GM18861 (cell line): ENCODE data around the gene DNAJB4.
A peak's percentile ranks its signal among the peaks of the same experiment; 100 is the strongest.

ENCODE experiments used
- ATAC-seq: cut with Tn5 transposase; IDR thresholded peaks from one replicate; pipeline ENCODE4 v1.9.1; 2021; ENCODE audit not compliant: unreplicated experiment

The DNAJB4 gene

GRCh38 chr1:78036450-78036849 is 31.7 kb downstream of the DNAJB4 start:
- no peak for ATAC-seq

- no peak for ATAC-seq
Measured at GRCh38 chr1:78038071-78038470, 33.3 kb downstream of the DNAJB4 start.

- ATAC-seq: no peak
Measured at GRCh38 chr1:78038491-78038939, 33.8 kb downstream of the DNAJB4 start.

- ATAC-seq: no peak
Measured at GRCh38 chr1:78040484-78041089, 35.8 kb downstream of the DNAJB4 start.

- ATAC-seq: no peak
Measured at GRCh38 chr1:78043436-78043835, 38.7 kb downstream of the DNAJB4 start.

GRCh38 chr1:78044796-78045562 is 40.2 kb downstream of the DNAJB4 start:
- ATAC-seq: no peak

- ATAC-seq: no peak
Measured at GRCh38 chr1:78045563-78045925, 40.8 kb downstream of the DNAJB4 start.

- ATAC-seq: no peak
Measured at GRCh38 chr1:78045926-78046778, 41.4 kb downstream of the DNAJB4 start, which contains the start of gene GIPC2. TSS of gene GIPC2 (plus strand) at chr1:78045966. CDS start at chr1:78046095, 129 bp downstream.

GRCh38 chr1:78047106-78047505 is 42.4 kb downstream of the DNAJB4 start:
- ATAC-seq: no peak

- ATAC-seq: no peak
Measured at GRCh38 chr1:78047631-78048030, 42.9 kb downstream of the DNAJB4 start.

GRCh38 chr1:78048446-78048845 is 43.7 kb downstream of the DNAJB4 start:
- ATAC-seq: no peak

GRCh38 chr1:78049396-78049795 is 44.7 kb downstream of the DNAJB4 start:
- no peak for ATAC-seq

- no peak for ATAC-seq
Measured at GRCh38 chr1:78051005-78051404, 46.3 kb downstream of the DNAJB4 start.

GRCh38 chr1:78052685-78053405 is 48.1 kb downstream of the DNAJB4 start:
- no peak for ATAC-seq

- no peak for ATAC-seq
Measured at GRCh38 chr1:78053498-78053897, 48.8 kb downstream of the DNAJB4 start.

- ATAC-seq: no peak
Measured at GRCh38 chr1:78054559-78054958, 49.8 kb downstream of the DNAJB4 start.

GRCh38 chr1:78054972-78055371 is 50.2 kb downstream of the DNAJB4 start:
- no peak for ATAC-seq

- ATAC-seq: no peak
Measured at GRCh38 chr1:78055565-78056132, 50.9 kb downstream of the DNAJB4 start.

- no peak for ATAC-seq
Measured at GRCh38 chr1:78058670-78059069, 53.9 kb downstream of the DNAJB4 start.

GRCh38 chr1:78060857-78061563 is 56.3 kb downstream of the DNAJB4 start:
- peak; percentile 48 for ATAC-seq
